ENCODE measurements around the gene MED9.

Gene MED9

DNA sequence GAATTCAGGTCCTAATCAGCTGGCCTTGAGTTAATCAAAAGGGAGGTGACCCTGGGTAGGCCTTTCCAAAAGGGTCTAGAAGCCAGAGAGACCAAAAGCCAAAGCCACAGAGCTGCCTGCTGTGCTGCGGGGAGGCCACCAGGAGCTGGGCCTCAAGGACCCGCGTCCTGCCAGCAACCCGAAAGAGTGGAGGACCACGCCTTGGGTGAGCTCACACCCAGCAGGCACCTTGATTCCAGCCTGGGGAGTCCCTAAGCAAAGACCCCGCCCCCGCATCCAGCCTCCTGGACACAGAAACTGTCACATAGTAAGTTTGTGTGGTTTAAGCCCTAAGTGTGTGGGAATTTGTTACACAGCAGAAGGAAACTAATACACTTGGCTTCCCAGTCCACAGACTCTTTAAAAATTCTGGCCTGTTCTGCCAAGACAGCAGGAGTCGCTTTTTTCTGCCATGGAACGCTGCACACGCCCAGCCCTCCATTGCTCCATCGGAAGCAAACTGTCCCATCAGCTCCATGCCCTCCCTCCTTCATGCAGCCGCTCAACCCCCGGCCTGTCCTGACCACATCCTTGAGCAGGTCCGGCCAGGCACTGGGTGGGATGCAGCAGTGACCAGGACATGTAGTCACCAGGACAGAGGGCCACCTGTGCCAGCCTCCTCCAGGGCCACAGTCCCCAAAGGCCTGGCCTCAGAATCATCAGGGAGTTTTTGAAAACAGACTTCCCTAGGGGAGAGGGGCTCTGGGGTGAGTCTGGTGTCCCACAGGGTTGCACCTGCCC lies 40.3 kb downstream of the MED9 start:
- Histone ChIP-seq H3K4me3 (ENCODE audit: low read length) (no peak overlapping the region), H3K9me2 (replicated peaks; ENCODE audit: control insufficient read depth, low read length) (no peaks in the 10 kb centered on the region), H3K4me1 (ENCODE audit: control insufficient read depth, low read length) (no peaks in the 10 kb centered on the region), H3F3A (ENCODE audit: control insufficient read depth, insufficient read depth) (no peaks in the 10 kb centered on the region), H4K20me1 (ENCODE audit: control insufficient read depth, insufficient read depth, low read depth, low read length) (no peaks in the 10 kb centered on the region), H3K27ac (ENCODE audit: low read depth, low read length) (no peak overlapping the region), H3K9me3 (ENCODE audit: control insufficient read depth, insufficient read depth, low read length) (no peaks in the 10 kb centered on the region), H3K4me2 (ENCODE audit: low read length) (no peak overlapping the region), H3K79me2 (ENCODE audit: control insufficient read depth, low read length) (no peaks in the 10 kb centered on the region), H3K27me3 (ENCODE audit: control insufficient read depth, low read length) (no peaks in the 10 kb centered on the region), H3K36me3 (ENCODE audit: control insufficient read depth, low read length) (no peaks in the 10 kb centered on the region)
- TF ChIP-seq EZH2phosphoT487 (IDR thresholded peaks at IDR 0.05; ENCODE audit: borderline replicate concordance, low read length), result no peak
- TF ChIP-seq, protein P1, sequence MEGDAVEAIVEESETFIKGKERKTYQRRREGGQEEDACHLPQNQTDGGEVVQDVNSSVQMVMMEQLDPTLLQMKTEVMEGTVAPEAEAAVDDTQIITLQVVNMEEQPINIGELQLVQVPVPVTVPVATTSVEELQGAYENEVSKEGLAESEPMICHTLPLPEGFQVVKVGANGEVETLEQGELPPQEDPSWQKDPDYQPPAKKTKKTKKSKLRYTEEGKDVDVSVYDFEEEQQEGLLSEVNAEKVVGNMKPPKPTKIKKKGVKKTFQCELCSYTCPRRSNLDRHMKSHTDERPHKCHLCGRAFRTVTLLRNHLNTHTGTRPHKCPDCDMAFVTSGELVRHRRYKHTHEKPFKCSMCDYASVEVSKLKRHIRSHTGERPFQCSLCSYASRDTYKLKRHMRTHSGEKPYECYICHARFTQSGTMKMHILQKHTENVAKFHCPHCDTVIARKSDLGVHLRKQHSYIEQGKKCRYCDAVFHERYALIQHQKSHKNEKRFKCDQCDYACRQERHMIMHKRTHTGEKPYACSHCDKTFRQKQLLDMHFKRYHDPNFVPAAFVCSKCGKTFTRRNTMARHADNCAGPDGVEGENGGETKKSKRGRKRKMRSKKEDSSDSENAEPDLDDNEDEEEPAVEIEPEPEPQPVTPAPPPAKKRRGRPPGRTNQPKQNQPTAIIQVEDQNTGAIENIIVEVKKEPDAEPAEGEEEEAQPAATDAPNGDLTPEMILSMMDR (IDR thresholded peaks at IDR 0.05; ENCODE audit: low read depth, low read length, poor library complexity, severe bottlenecking), result no peak

DNA sequence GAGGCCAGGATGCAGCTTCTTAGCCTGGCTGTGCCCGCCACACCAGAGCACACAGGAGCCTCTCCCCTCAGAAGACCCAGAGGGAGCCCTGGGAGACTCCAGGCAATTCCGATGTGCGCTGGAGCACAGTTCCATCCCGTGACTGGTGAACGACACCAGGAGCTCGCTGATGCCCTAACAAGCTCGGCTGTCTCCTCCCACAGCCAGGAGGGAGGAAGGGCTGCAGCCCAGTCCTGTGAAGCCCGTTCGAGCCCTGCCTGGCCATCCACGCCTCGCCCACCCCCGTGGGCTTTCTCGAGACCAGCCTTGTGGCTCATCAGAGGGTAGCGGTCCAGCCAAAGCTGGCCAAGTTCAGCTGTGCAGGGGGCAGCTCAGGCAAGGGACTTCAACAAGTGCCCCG lies 41.2 kb downstream of the MED9 start:
- no peaks in the 10 kb centered on the region for H4K20me1 ChIP-seq (ENCODE audit: control insufficient read depth, insufficient read depth, low read depth, low read length)
- no peaks in the 10 kb centered on the region for H3K79me2 ChIP-seq (ENCODE audit: control insufficient read depth, low read length)
- no peaks in the 10 kb centered on the region for H3F3A ChIP-seq (ENCODE audit: control insufficient read depth, insufficient read depth)
- no peaks in the 10 kb centered on the region for H3K27me3 ChIP-seq (ENCODE audit: control insufficient read depth, low read length)
- no peak overlapping the region for H3K27ac ChIP-seq (ENCODE audit: low read depth, low read length)
- H3K36me3 ChIP-seq (ENCODE audit: control insufficient read depth, low read length), result no peaks in the 10 kb centered on the region
- H3K4me3 ChIP-seq (ENCODE audit: low read length), result no peak overlapping the region
- H3K9me3 ChIP-seq (ENCODE audit: control insufficient read depth, insufficient read depth, low read length), result no peaks in the 10 kb centered on the region
- H3K4me2 ChIP-seq (ENCODE audit: low read length), result no peak overlapping the region
- TF ChIP-seq, protein P1 (IDR thresholded peaks at IDR 0.05; ENCODE audit: low read depth, low read length, poor library complexity, severe bottlenecking), result no peak
- TF ChIP-seq EZH2phosphoT487 (IDR thresholded peaks at IDR 0.05; ENCODE audit: borderline replicate concordance, low read length), result no peak
- no peaks in the 10 kb centered on the region for H3K4me1 ChIP-seq (ENCODE audit: control insufficient read depth, low read length)
- no peaks in the 10 kb centered on the region for H3K9me2 ChIP-seq (replicated peaks; ENCODE audit: control insufficient read depth, low read length)

DNA sequence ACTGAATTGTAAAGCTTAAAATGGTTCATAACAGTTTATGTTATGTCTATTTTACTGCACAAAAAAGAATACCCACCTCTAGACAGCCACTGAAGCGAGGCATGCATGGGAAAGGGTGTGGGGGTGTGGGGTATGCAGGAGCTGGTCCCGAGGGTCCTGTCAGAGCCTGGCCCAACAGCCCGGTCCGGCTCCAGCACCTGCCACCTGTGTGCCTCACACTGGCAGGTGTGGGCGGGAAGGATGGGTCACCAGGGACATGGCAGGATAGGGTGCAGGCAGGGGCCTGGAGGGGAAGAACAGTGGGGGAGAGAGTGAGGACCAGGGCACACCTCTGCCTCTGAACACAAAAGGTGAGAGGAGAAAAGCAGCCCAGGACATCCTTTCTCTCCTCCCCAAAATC lies 42.2 kb downstream of the MED9 start:
- H3K4me2 ChIP-seq (ENCODE audit: low read length), result no peak overlapping the region

More for the DNA sequence above, 42.2 kb downstream of the MED9 start:
- Histone ChIP-seq H3K4me3 (ENCODE audit: low read length) (no peak overlapping the region), H3K27ac (ENCODE audit: low read depth, low read length) (no peak overlapping the region), H3K79me2 (ENCODE audit: control insufficient read depth, low read length) (no peaks in the 10 kb centered on the region), H3K9me3 (ENCODE audit: control insufficient read depth, insufficient read depth, low read length) (no peaks in the 10 kb centered on the region), H4K20me1 (ENCODE audit: control insufficient read depth, insufficient read depth, low read depth, low read length) (no peaks in the 10 kb centered on the region), H3K4me1 (ENCODE audit: control insufficient read depth, low read length) (no peaks in the 10 kb centered on the region), H3K9me2 (replicated peaks; ENCODE audit: control insufficient read depth, low read length) (no peaks in the 10 kb centered on the region), H3K36me3 (ENCODE audit: control insufficient read depth, low read length) (no peaks in the 10 kb centered on the region), H3K27me3 (ENCODE audit: control insufficient read depth, low read length) (no peaks in the 10 kb centered on the region), H3F3A (ENCODE audit: control insufficient read depth, insufficient read depth) (no peaks in the 10 kb centered on the region)
- TF ChIP-seq, protein P1 (IDR thresholded peaks at IDR 0.05; ENCODE audit: low read depth, low read length, poor library complexity, severe bottlenecking), result no peak
- TF ChIP-seq EZH2phosphoT487 (IDR thresholded peaks at IDR 0.05; ENCODE audit: borderline replicate concordance, low read length), result no peak
